Trophoblast cell (in vitro differentiated cells and primary cell): Measurements from ENCODE around the gene BANF2.
A peak's percentile ranks its signal among the peaks of the same experiment; 100 is the strongest.

ENCODE experiments used
- DNase-seq, 2 donors: peaks; one replicate each; pipeline ENCODE4 v3.0.0-alpha.2; 2016
- H2AFZ ChIP-seq: 2 replicates; pipeline ENCODE4 v1.6.1; 2013; ENCODE audit warnings: low read length, moderate library complexity, mild to moderate bottlenecking; ENCODE audit not compliant: insufficient read depth, poor library complexity
- H2AK5ac ChIP-seq: 2 replicates; pipeline ENCODE4 v1.6.1; 2013; ENCODE audit warnings: mild to moderate bottlenecking, low read length
- H2BK120ac ChIP-seq: 2 replicates; pipeline ENCODE4 v1.6.1; 2013; ENCODE audit warnings: low read length, mild to moderate bottlenecking, moderate library complexity; ENCODE audit not compliant: insufficient read depth, poor library complexity
- H2BK12ac ChIP-seq: 2 replicates; pipeline ENCODE4 v1.6.1; 2013; ENCODE audit warnings: mild to moderate bottlenecking, low read length, moderate library complexity
- H2BK5ac ChIP-seq: 2 replicates; pipeline ENCODE4 v1.6.1; 2013; ENCODE audit warnings: low read length, low read depth, moderate library complexity, mild to moderate bottlenecking; ENCODE audit not compliant: poor library complexity
- H3K14ac ChIP-seq: 2 replicates; pipeline ENCODE4 v1.6.1; 2013; ENCODE audit warnings: mild to moderate bottlenecking, low read length
- H3K18ac ChIP-seq: 2 replicates; pipeline ENCODE4 v1.6.1; 2013; ENCODE audit warnings: mild to moderate bottlenecking, low read length
- H3K23ac ChIP-seq: 2 replicates; pipeline ENCODE4 v1.6.1; 2013; ENCODE audit warnings: low read length
- H3K27ac ChIP-seq: 2 replicates; pipeline ENCODE4 v1.5.1; 2013; ENCODE audit warnings: low read depth, mild to moderate bottlenecking, inconsistent platforms, low read length, moderate library complexity
- H3K27me3 ChIP-seq: 2 replicates; pipeline ENCODE4 v1.6.1; 2013; ENCODE audit warnings: inconsistent platforms, mild to moderate bottlenecking, low read length, moderate library complexity; ENCODE audit not compliant: insufficient read depth
- H3K36me3 ChIP-seq, 2 experiments: 1 replicate in 1 of 2; 2 replicates in 1 of 2; pipeline ENCODE4 v1.6.1; 2013; ENCODE audit warnings: low read length in 2 of 2, mild to moderate bottlenecking in 2 of 2, moderate library complexity in 1 of 2; ENCODE audit not compliant: insufficient read depth in 2 of 2, control insufficient read depth in 1 of 2
- H3K4ac ChIP-seq: 2 replicates; pipeline ENCODE4 v1.6.1; 2013; ENCODE audit warnings: low read depth, mild to moderate bottlenecking, low read length, moderate library complexity
- H3K4me1 ChIP-seq, 2 experiments: 1 replicate in 1 of 2; 2 replicates in 1 of 2; pipeline ENCODE4 v1.6.1; 2013; ENCODE audit warnings: low read length in 2 of 2, mild to moderate bottlenecking in 2 of 2, moderate library complexity in 1 of 2; ENCODE audit not compliant: insufficient read depth in 2 of 2, control insufficient read depth in 1 of 2
- H3K4me2 ChIP-seq: 2 replicates; pipeline ENCODE4 v1.6.1; 2013; ENCODE audit warnings: inconsistent platforms, mild to moderate bottlenecking, low read length, moderate library complexity
- H3K4me3 ChIP-seq: 2 replicates; pipeline ENCODE4 v1.5.1; 2013; ENCODE audit warnings: mild to moderate bottlenecking, low read depth, low read length, inconsistent platforms
- H3K79me1 ChIP-seq: one replicate; pipeline ENCODE4 v1.6.1; 2013; ENCODE audit warnings: low read length
- H3K79me2 ChIP-seq: 2 replicates; pipeline ENCODE4 v1.6.1; 2013; ENCODE audit warnings: low read length, mild to moderate bottlenecking; ENCODE audit not compliant: control insufficient read depth, insufficient read depth, poor library complexity
- H3K9ac ChIP-seq: 2 replicates; pipeline ENCODE4 v1.6.1; 2013; ENCODE audit warnings: mild to moderate bottlenecking, low read length
- H3K9me3 ChIP-seq: 2 replicates; pipeline ENCODE4 v1.6.1; 2013; ENCODE audit warnings: low read depth, mild to moderate bottlenecking, control low read depth, inconsistent platforms, low read length; ENCODE audit not compliant: insufficient read depth
- H4K12ac ChIP-seq: 2 replicates; pipeline ENCODE4 v1.6.1; 2013; ENCODE audit warnings: low read depth, mild to moderate bottlenecking, low read length, moderate library complexity
- H4K8ac ChIP-seq: 2 replicates; pipeline ENCODE4 v1.6.1; 2013; ENCODE audit warnings: low read depth, mild to moderate bottlenecking, low read length, moderate library complexity
- H4K91ac ChIP-seq: one replicate; pipeline ENCODE4 v1.6.1; 2013; ENCODE audit warnings: low read depth, mild to moderate bottlenecking, low read length, moderate library complexity
- WGBS: extraction: QIAGEN DNeasy Blood & Tissue Kit; methylation state at CpG from one replicate; pipeline ENCODE4 v1.1.7; 2013; ENCODE audit warnings: missing lambda C conversion rate; ENCODE audit not compliant: insufficient read length, insufficient coverage; ENCODE audit errors: extremely low coverage; 5-methylcytosine and 5-hydroxymethylcytosine counted together

BANF2 gene

DNA sequence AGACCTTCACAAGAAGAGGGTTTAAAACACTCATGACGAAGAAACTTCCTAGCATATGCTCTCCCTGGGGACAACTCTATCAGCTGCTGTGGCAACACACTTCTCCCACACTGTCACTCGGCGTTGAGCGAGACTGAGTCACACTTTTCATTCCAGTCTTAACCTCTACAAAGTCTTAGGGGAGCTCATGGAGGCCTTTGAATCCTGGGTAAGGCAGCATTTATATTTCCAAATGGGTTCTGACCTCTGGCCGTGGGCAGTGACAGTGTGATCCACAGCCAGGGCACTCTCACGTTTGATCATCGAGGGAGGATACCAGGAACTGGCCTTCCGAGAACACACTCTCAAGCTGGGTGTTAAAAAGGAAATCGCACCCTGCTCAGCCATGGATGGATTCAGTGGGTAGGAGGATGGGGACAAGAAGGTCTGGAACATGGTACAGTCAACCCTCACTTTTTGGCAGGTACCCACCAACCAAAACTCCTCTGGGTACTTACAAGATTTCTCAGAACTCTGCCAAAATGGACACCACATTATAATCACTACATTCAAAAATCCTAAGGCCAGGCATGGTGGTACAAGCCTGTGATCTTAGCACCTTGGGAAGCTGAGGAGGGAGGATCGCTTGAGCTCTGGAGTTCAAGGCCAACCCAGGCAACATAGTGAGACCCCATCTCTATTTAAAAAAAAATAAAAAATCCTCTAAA lies 37.3 kb upstream of the BANF2 start:
- H3K18ac ChIP-seq, result no peak overlapping the region
- no peak overlapping the region for H2AK5ac ChIP-seq
- no peak overlapping the region for H3K4me2 ChIP-seq
- H3K79me1 ChIP-seq, result no peaks in the 10 kb centered on the region
- H3K27ac ChIP-seq, result no peak overlapping the region
- no peak overlapping the region for H2BK12ac ChIP-seq
- H3K4me3 ChIP-seq, result no peak overlapping the region
- H2BK120ac ChIP-seq, result no peak overlapping the region
- H3K79me2 ChIP-seq, result peaks cover 2% of the 10 kb centered on the region
- H3K4me1 ChIP-seq, result no peaks in the 10 kb centered on the region
- no peak overlapping the region for H3K23ac ChIP-seq
- no peak overlapping the region for H3K14ac ChIP-seq
- H3K27me3 ChIP-seq, result no peaks in the 10 kb centered on the region
- no CpG with 5 or more reads among the region's 10 CpGs for WGBS
- no peak overlapping the region for H4K8ac ChIP-seq
- peaks cover 28 to 33% of the 10 kb centered on the region in 2 experiments for H3K36me3 ChIP-seq
- no peak overlapping the region for H4K12ac ChIP-seq
- H2AFZ ChIP-seq, result no peak overlapping the region
- H4K91ac ChIP-seq, result no peak overlapping the region
- peak overlapping the region; percentile 33 for H3K4ac ChIP-seq
- H3K9ac ChIP-seq, result no peak overlapping the region
- peak in 1 of 2 donors; percentile 52 for DNase-seq
- no peaks in the 10 kb centered on the region for H3K9me3 ChIP-seq
- no peak overlapping the region for H2BK5ac ChIP-seq

DNA sequence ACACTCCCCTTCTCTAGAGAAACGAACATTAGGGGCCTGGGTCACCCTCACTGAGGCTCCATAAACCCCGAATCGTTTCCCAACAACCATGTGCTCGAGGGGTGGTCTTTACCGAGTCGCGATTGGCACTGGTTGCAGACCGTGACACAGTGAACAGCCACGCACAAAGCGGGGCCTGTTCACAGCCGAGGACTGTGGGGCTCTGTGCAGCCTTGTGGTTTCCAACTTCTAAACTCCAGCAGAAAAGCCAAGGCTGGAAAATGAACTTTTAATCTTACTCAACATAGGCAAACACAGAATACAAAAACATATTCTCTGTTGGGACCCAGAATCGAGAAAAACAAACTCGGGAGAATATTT lies 36.7 kb upstream of the BANF2 start:
- no peak overlapping the region for H3K4me2 ChIP-seq
- H3K23ac ChIP-seq, result no peak overlapping the region
- H3K27ac ChIP-seq, result no peak overlapping the region
- no peak overlapping the region for H3K14ac ChIP-seq
- H3K79me2 ChIP-seq, result peaks cover 2% of the 10 kb centered on the region
- no peaks in the 10 kb centered on the region for H3K79me1 ChIP-seq
- no peak for DNase-seq
- no peak overlapping the region for H2AFZ ChIP-seq
- no CpG with 5 or more reads among the region's 13 CpGs for WGBS
- H3K27me3 ChIP-seq, result no peaks in the 10 kb centered on the region
- no peak overlapping the region for H2BK5ac ChIP-seq
- H3K4ac ChIP-seq, result no peak overlapping the region
- no peak overlapping the region for H4K8ac ChIP-seq
- no peak overlapping the region for H2BK12ac ChIP-seq
- no peak overlapping the region for H3K4me3 ChIP-seq
- H4K91ac ChIP-seq, result no peak overlapping the region
- H2BK120ac ChIP-seq, result no peak overlapping the region
- H3K36me3 ChIP-seq, result peaks cover 24 to 30% of the 10 kb centered on the region in 2 experiments
- no peak overlapping the region for H4K12ac ChIP-seq
- H2AK5ac ChIP-seq, result no peak overlapping the region
- H3K18ac ChIP-seq, result no peak overlapping the region
- no peak overlapping the region for H3K9ac ChIP-seq
- no peaks in the 10 kb centered on the region for H3K9me3 ChIP-seq
- H3K4me1 ChIP-seq, result no peaks in the 10 kb centered on the region

- Histone ChIP-seq H3K27ac (no peak overlapping the region), H3K27me3 (no peaks in the 10 kb centered on the region), H2AK5ac (no peak overlapping the region), H3K9me3 (no peaks in the 10 kb centered on the region), H3K79me1 (no peaks in the 10 kb centered on the region), H3K4ac (peak overlapping the region; percentile 76), H2BK12ac (no peak overlapping the region), H3K18ac (no peak overlapping the region), H3K4me1 (no peaks in the 10 kb centered on the region), H3K36me3 (peaks cover 21 to 27% of the 10 kb centered on the region in 2 experiments), H3K4me2 (no peak overlapping the region), H3K79me2 (peaks cover 2% of the 10 kb centered on the region), H4K91ac (no peak overlapping the region), H3K4me3 (no peak overlapping the region), H3K14ac (no peak overlapping the region), H4K12ac (no peak overlapping the region), H4K8ac (no peak overlapping the region), H2BK5ac (no peak overlapping the region), H3K23ac (no peak overlapping the region), H2BK120ac (no peak overlapping the region), H2AFZ (no peak overlapping the region), H3K9ac (no peak overlapping the region)
- no CpG with 5 or more reads among the region's 5 CpGs for WGBS
- DNase-seq, result no peak
Measured at GRCh38 chr20:17663486-17663885, 36.3 kb upstream of the BANF2 start.

GRCh38 chr20:17664025-17664633 lies 35.6 kb upstream of the BANF2 start:
- no CpG with 5 or more reads among the region's 11 CpGs for WGBS

More at GRCh38 chr20:17664025-17664633, 35.6 kb upstream of the BANF2 start:
- Histone ChIP-seq H4K12ac (no peak overlapping the region), H4K8ac (no peak overlapping the region), H3K4me1 (peaks cover 0 to 2% of the 10 kb centered on the region in 2 experiments), H2BK120ac (no peak overlapping the region), H3K9me3 (no peaks in the 10 kb centered on the region), H2AK5ac (no peak overlapping the region), H3K36me3 (peaks cover 14 to 25% of the 10 kb centered on the region in 2 experiments), H3K79me1 (no peaks in the 10 kb centered on the region), H3K27ac (no peak overlapping the region), H3K4me3 (no peak overlapping the region), H3K79me2 (peaks cover 2% of the 10 kb centered on the region), H3K9ac (no peak overlapping the region), H3K4me2 (no peak overlapping the region), H3K23ac (no peak overlapping the region), H3K27me3 (no peaks in the 10 kb centered on the region), H4K91ac (no peak overlapping the region), H2BK5ac (no peak overlapping the region), H3K18ac (no peak overlapping the region), H2BK12ac (no peak overlapping the region), H2AFZ (no peak overlapping the region), H3K14ac (no peak overlapping the region), H3K4ac (peak overlapping the region; percentile 84)
- DNase-seq, result no peak
